NCI-H146 (cell line): ENCODE results near the gene GGT1.
"Not testable (repeated sequence)": the region's sequence is repeated elsewhere in the genome, so short reads cannot be mapped to it uniquely, and the experiment has no call there.

ENCODE experiments used
- DNase-seq: peaks from one replicate; lab custom pipeline; 2025; lab: John Stamatoyannopoulos, UW

Gene GGT1

DNA sequence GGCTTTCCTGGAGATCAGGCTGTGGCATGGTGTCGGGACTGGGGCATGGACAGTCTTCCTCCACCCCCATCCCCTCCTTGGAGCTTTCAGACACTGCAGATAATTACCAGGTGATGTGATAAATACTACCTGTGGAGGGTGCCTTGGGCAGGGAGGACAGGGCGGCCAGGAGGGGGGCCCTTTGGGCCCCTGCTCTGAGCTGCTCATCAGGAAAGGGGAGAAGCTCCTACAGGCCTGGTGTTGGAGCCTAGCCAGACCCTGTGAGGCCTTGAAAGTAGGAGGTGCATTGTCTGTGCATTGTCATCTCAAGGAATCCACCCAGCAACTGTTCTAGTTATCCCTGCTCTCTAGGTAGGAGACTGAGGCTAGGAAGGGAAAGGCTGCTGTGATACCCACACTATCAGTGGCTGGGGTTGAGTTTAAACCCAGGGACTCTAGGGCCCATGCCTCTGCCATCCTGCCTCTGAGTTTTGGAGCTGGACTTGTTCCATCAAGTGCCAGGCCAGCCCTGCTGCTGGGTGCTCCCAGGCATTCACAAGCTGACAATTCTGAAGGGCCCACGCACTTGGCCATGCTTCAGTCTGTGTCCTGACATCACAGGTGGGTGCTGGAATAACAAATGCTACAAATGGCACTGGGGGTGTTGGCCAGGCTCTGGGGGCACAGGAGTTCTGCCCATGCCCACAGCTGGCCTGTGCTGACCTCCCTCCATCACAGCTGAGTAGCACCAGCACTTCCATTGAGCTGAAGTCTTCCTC, 2.9 kb upstream of the GGT1 start:
- not testable (repeated sequence) for DNase-seq

DNA sequence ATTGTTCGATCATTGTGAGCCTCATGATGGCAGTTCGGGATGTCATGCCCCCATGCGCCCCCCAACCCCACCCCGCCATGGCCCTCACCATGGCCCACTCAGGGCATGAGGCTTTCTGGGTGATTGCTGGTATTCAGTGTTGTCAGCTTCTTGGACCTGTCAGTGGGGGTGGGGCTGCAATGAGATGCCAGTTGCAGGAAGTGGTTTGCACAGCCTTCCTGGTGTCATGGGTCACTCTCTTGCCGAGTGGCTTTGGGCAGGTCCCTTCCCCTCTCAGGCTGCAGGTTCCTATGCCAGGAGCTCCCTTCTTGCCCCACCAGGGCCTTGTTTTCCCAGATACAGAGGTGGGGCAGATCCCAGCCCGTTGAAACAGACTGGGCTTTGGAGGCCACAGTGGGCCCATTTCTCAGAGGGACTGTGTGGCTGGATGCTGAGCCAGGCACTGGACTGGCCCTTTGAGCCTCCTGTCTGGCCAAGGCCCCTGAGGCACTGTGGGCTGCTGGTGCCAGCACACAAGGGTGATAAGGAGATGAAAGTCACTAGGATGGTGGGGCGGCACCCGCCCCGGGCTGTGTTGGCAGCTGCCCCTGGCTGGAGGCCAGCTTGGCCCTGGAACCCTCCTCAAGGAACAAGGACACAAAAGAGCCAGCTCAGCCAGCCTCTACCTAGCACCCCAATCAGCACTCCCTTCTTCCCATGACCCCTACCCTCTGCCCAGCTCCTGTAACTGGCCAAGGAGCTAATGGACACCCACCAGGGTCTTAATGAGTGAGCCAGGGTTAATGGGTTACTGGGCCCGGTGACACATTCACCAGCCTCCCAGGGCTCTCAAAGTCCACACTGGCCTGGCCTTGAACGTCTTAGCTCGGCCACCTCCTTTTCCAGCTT, 1.5 kb upstream of the GGT1 start:
- DNase-seq, result no peak

DNA sequence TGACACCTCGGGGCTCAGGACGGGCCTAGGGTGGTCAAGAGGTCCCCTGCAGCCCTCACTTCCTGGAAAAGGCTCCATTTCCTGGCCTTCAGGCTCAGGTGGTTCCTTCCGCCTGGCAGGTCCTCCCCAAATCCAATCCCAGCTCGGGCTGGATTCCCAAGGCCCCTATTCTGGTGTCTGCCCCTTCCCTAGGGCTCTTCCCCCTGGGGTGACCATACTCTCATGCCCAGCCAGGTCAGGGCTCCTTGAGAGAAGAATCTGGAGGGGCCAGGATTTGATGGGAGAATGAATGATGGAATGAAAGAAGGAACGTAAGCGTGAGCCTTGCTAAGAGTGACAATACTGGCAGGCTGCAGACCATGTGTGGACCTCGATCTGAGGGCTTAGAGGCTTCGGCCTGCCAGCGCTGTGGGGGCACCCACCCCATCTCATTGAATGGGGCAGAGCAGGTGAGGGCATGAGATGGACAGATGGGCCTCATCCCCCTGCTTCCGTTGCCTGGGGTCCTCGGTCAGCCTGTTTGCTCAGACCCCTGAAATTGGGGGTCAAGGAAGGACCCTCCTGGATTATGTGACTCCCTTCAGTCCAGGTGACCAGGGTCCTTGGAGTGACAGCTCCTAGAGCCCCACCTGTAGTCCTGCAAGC, 766 bp upstream of the GGT1 start:
- not testable (repeated sequence) for DNase-seq

DNA sequence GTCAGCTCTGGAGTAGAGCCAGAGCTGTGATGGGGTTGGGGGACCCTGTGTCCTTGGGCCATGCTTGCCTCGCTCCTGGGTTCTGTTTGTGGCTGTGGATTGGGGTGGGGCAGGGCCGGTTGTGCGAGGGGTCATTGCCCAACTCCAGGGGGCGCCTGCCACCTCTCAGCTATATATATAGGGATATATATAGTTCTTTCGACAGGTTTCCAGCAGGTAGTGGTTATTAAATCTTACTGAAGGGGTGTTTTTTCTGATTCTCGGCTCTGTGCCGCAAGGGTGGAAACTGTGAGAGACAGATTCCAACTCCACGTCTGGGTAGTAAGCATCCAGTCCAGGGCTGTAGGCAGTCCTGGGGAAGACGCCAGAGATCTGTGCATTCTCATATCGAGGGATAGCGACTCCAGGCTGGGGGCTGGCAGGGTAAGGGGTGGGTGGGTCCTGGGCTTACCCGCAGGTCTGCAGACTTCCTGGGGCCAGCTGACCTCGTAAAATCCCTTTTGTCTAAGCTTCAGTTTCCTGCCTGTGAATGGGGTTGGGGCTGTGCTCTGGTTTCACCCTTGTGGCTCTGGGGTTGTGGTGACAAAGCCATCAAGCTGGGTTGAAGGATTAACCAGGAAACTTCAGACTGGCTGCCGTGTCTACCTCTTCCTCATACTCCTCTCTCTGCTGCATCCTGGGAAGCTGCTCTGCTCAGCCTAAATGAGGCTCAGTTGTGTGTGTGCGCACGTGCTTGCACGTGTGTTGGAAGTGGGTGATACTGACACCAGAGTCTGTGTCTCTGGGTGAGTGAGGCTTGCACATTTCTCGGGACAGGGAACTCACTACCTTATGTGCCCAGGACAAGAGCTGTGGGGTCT, 1.0 kb downstream of the GGT1 start:
- DNase-seq, result peak; percentile 25

DNA sequence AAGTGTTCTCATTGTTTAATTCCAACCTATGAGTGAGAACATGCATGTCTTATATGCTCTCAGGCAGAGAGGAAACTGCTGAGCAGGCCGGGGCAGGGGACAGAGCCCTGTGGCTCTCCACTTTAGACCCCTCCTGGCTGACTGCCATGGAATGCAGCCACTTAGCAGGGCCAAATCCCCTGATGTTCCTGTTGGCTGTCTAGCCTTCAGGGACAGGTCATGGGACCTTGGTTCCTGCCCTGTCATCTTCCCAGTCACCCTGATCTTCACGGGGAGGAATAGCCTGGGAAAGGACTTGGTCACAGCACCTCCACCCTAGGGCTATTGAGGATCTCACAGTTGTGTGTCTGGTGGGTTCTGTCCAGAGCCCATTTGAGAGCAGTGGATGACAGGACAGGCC, 3.3 kb downstream of the GGT1 start:
- DNase-seq, result not testable (repeated sequence)

DNA sequence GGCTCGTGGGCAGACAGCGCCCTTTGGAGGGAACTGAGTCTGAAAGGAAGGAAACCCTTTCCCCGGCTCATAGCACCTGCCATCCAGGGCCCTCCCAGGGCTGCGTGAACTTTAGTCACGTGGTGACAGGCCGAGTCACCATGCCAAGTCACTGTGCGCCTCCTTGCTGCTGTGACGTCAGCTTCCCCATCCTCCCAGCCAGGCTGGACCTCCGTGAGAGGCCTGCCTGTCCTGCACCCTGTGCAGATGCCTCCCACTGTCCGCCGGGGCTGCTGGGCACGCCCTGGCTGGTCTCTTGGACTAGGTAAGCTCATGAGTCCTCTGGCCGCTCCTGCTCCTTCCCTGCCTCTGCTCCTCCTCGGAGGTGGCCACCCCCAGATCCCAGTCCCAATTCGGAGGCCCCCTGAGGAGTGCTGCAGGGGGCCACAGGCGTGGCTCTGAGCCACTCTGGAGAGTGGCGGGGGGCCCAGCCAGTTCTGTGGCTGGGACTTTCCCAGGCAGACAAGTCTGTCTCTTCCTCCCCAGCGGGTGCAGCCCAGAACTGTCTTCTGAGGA, 4.5 kb downstream of the GGT1 start:
- DNase-seq, result not testable (repeated sequence)

DNA sequence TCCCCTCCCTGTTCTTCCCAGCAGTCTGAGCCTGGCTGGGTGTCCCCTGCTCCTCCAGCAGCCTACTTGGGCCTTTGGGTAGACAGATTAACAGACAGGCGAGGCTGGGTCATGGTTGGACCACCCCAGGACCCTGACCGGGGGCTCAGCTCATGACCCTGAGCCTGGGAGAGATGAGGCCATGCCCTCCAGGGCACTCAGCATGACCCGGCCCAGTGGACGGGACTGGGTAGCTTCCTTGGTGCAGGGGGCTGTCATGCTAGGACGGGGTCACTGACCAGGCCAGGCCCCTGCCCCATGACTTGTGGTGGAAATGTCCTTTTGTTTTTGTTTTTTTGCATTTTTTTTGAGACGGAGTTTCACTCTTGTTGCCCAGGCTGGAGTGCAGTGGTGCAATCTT, 5.3 kb downstream of the GGT1 start:
- DNase-seq, result not testable (repeated sequence)

DNA sequence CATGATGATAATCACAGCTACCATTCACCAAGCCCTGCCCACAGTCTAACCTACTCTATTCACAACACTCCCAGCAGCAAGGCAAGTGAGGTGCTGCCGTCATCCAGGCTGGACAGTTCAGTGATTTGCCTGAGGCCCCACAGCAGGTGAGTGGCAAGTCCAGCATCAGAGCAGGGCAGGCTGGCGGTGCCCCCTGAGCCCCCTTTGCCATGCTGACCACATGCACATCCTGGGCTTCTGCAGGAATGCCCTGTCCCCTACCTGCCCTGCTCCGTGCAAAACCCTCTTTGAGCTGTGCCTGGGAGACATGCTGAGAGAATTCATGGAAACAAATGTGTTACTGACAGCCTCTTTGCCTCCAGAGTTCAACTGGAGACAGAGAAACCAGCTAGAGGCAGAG, 6.9 kb downstream of the GGT1 start:
- DNase-seq, result not testable (repeated sequence)

DNA sequence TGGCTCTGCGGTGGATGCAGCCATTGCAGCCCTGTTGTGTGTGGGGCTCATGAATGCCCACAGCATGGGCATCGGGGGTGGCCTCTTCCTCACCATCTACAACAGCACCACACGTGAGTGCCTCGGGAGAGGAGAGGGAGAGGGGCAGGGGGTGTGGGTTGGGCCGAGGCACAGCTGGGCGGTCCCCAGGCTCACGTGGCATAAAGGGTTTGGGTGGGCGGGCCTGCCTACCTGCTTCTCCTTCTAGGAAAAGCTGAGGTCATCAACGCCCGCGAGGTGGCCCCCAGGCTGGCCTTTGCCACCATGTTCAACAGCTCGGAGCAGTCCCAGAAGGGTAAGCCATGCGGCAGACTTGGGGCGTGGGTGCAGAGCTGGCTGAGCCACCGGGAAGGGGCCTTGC, 11.8 kb downstream of the GGT1 start:
- not testable (repeated sequence) for DNase-seq

DNA sequence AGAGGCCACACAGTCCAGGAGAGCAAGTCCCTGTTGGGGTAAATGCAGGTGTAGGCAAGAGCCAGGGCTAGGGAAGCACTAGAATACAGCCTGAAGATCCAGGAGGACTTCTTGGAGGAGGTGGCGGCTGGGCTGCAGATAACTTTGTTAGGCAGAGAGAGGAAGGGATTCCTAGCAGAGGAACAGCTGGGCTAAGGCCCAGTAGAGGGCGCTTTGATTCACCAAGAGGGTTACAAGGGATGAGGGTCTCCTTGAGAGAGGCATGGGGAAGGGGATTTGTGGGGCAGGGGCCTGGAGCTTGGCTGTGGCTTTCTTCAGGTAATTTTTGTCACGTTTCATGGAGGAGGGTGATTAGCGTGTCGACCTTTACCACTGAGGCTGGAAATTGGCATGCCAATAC, 18.3 kb downstream of the GGT1 start:
- not testable (repeated sequence) for DNase-seq

DNA sequence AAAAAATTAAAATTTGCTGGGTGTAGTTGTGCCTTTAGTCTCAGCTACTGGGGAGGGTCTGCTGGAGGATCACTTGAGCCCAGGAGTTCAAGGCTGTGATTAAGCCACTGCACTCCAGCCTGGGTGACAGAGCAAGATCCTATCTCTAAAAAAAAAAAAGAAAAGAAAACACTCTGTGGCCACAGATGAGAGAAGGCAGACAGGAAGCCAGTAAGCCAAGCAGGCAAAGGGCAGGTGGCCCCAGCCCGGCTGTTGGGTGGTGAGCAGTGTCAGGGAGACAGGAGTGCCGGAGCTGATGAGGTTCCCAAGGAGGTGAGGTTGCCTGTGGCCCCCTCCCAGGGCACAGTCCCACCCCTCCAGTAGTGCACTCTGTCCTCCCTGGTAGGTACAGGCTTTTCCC, 19.6 kb downstream of the GGT1 start:
- DNase-seq, result not testable (repeated sequence)

DNA sequence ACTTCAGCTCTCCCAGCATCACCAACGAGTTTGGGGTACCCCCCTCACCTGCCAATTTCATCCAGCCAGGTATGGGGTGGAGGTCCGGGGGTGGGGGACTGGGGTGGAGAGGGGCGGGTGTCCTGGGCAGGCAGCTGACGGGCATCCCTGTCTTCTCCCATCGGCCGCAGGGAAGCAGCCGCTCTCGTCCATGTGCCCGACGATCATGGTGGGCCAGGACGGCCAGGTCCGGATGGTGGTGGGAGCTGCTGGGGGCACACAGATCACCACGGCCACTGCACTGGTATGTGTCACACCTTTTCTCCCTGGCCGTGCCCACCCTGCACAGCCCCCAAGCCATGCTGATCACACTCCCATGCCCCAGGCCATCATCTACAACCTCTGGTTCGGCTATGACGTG, 24.9 kb downstream of the GGT1 start:
- not testable (repeated sequence) for DNase-seq

DNA sequence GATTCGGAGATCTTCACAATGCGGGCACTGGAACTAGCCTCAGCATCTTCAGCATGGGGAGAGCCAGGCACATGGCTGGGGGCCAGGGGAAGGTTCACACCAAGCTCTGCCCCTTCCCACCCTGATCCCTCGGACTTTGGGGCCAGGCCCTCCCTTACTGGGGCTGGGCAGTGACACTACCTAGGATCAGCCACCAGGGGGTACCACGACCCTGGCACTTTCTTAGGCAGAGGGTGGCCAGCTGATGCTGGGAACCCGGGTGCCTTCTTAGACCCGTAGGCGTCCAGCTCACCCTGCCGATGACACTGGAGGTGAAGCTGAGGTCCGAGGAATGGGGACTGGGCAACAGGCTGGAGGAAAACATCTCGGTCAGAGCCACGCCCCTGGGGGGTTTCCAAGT, 26.1 kb downstream of the GGT1 start:
- DNase-seq, result not testable (repeated sequence)

DNA sequence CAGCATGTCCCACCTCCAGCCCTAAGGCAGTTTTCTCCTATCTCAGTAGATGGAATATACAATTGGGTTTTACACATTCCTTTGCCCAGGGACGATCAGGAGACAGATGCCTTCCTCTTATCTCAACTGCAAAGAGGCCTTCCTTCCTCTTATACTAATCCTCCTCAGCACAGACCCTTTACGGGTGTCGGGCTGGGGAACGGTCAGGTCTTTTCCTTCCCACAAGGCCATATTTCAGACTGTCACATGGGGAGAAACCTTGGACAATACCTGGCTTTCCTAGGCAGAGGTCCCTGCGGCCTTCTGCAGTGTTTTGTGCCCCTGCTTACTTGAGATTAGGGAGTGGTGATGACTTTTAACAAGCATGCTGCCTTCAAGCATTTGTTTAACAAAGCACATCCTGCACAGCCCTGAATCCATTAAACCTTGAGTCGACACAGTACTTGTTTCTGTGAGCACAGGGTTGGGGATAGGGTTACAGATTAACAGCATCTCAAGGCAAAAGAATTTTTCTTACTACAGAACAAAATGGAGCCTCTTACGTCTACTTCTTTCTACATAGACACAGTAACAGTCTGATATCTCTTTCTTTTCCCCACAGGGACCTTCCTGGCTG, 27.9 kb downstream of the GGT1 start:
- DNase-seq, result not testable (repeated sequence)

DNA sequence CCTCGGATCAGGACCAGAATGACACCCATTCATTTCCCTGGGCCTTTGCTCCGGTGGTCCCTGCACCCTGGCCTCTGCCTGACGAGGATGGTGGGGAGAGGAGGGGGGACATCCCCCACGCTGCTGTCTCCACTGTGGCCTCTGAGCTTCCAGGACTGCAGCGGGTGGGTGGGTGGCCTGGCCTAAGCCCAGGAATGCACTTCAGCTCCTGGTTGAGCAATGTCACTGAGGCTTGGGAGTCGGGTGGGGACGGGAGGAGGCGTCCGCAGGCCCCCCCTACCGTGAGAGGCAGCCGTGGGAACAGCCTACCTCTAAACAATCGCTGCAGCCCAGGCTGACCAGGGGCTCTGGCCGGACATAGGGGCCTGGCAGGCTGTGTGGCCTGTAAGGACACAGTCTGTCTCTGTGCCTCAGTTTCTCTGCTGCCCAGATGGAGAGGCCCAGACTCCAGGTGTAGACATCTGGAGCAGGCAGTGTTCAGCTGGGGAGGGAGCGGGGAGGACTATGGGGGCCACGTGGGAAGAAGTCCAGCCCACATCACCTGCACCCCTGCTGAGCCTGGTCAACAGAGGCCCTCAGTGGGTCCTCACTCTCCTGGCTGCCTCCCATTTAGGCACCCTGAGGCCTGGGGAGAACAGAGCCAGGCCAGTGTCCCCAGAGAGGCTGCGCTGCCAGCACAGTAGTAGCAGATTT, 28.6 kb downstream of the GGT1 start:
- not testable (repeated sequence) for DNase-seq

DNA sequence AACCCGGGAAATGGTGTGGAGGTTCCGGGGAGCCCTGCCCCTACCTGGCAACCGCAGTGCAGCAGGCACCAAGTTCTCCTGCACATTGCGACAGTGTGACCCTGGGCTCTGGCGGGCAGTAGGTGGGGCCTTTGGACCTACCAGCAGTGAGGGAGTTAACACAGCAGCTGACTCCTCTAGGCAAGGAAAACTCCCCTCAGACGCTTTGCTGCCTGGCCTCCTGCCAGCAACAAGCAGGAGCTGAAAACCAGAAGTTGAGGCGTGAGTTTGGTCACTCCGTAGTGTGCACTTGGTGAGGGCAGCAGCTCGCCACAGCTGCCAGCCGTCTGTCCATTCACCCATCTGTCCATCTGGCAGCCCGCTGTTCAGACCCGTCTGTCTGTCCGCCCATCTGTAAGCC, 29.6 kb downstream of the GGT1 start:
- not testable (repeated sequence) for DNase-seq

DNA sequence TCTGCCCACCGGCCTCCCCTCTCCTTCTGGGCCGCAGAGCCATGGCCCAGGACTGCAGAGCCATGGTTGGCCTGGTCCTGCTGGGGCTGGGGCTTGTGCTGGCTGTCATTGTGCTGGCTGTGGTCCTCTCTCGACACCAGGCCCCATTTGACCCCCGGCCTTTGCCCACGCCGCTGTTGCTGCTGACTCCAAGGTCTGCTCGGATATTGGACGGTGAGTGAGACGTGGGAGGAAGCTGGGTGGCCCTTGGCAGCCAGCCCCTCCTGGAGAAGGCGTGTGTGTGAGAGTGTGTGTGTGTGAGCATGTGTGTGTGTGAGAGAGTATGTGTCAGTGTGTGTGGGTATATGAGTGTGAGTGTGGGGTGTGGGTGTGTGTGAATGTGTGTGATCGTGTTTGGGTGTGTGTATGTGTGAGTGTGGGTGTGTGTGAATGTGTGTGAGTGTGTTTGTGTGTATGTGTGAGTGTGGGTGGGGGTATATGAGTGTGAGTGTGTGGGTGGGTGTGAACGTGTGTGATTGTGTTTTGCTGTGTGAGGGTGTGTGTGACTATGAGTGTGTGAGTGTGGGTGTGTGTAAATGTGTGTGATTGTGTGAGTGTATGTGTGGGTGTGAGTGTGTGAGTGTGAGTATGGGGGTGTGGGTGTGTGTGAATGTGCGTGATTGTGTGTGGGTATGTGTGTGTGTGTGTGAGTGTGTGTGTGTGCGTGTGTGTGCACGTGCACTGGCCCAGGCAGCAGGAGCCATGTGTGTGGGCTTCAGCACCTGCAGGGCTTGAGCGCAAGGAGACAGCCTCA, 30.4 kb downstream of the GGT1 start:
- not testable (repeated sequence) for DNase-seq

DNA sequence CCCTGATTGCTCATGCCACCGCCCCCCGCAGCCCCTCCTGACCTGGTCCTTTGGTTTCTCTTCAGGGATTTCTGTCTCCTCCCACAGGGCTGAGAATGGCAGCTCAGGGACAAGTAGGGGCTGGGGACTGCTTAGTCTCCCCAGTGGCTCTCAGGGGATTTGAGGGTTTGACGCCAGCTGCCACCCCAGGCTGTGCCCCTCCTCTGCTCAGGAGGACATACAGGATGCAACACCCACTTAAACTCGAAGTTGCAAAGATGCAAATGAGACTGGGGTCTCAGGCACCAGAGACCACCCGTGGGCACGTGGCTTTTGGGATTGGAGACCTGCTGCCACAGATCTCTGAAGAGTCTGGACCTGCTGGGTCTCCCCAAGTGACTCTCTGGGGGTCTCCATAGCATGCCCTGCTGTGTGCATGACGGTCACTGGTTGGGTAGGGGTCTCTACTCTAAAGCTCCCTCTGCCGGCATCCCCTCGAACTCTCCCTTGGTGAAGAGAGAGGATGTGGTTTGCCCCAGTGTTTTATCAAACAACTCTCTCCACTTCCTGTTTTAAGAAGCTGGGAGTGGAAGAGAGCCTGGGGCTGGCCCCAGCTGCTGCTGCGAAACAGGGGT, 31.9 kb downstream of the GGT1 start:
- DNase-seq, result not testable (repeated sequence)

DNA sequence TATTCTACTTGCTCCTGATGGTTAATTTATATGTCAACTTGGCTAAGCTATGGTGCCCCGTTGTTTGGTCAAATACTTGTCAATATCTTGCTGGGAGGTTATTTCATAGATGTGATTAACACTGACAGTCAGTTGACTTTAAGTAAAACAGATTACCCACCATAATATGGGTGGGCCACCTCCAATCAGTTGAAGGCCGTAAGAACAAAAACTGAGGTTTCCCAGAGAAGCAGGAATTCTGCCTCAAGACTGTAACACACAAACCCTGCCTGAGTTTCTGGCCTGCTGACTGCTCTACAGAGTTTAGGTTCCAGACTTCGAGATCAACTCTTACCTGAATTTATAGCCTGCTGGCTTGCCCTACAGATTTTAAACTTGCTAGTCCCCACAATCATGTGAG, 33.5 kb downstream of the GGT1 start:
- not testable (repeated sequence) for DNase-seq
